Middle frontal gyrus (tissue), 1 donor: ENCODE data around the gene HRH2.

Experiments used
- DNase-seq: peaks from one replicate; pipeline ENCODE4 v3.0.0-alpha.2; 2015; ENCODE audit warnings: low spot score; ENCODE audit errors: extremely low spot score

The HRH2 gene

DNA sequence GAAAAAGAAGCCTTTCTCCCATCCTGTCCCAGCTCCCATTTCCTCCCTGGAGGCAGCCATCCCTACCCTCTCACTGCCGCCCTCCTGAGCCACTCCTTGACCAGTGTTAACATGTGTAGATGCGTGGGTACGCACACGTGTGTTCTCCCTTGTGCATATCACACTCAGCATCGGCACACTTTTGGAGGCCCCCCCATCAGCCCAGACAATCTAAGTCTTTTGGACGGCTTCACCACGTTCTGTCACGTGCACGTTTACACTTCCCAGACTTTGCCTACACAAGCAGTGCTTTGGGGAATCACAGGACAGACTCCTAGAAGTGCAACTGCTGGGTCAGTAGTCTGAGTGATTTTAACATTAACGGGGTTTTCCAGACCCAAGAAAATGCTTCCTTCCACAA is 18.0 kb downstream of the HRH2 start:
- DNase-seq, result no peak

DNA sequence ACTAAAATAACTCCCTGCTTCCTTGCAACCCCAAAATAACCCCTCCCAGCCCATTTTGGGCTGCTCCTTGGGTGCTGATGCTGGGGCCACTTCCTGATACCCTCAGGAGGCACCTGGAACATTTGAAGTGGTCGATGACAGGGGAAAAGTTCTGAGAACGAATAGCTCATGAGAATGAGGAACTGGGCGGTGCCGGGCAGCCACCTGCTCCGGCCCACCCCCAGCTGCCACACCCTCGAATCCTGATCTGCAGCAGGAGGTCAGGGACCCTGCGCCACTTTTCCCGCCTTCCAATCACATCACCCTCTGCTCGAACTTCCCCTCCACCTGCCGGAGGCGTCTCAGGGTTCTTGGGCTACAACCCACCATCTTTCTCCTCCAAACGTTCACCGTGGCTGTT is 19.7 kb downstream of the HRH2 start:
- no peak for DNase-seq

DNA sequence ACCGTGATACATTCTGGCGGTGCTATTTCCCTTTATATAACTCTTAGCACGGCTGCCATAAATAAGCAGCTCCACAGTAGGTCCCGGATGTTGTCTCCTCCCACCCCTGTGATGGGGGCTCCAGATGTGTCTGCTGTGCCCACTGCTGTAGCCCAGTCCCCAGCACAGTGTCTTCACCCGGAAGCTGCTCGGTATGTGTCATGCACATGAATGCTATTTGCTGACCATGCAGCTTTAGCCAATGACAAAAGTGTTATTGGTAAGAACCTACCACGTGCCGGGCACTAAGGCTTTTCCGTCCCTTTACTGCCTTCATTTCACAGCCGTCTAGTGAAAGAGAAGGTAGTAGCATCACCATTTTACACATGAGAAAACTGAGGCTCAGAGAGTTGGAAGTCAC is 20.2 kb downstream of the HRH2 start:
- no peak for DNase-seq

DNA sequence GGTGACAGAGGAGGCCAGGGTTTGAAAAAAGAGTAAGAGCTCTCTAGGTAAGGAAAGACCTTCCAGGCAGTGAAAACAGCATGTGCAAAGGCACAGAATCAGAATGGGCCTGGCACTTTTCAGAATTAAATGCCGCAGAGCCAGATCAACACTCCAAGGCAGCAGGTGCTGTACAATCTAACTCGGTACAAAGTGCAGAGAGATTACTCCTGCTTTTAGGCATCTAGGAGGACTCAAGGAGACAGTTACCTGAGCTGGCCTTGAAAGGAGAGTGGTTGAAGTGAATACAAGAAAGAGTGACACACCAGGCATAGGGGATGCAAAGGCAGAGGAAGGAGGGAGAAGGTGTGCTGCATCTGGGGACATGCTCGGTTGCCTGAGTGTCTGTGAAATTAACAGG is 21.5 kb downstream of the HRH2 start:
- no peak for DNase-seq

- no peak for DNase-seq
These were observed 22.1 kb downstream of the HRH2 start for GRCh38 chr5:175680020-175680419.

DNA sequence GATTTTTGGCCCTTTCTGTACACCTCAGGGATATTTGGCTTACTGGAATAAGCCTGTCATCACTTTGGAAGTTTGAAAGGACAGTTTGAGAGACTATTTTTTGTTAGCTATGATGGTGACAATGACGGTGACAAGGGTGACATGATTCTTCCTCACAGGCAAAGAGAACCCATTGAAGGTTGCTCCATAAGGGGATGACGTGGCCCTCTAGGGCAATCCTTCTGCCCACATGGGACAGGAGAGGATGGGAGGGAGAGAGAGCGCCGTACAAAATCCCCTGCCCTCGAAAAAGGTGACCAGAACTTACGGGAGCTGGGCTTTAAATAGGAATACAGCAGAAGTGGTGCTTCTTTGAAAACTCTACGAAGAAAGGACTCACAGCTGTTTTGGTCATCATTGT is 22.6 kb downstream of the HRH2 start:
- no peak for DNase-seq

- no peak for DNase-seq
These were observed 23.4 kb downstream of the HRH2 start for GRCh38 chr5:175681045-175681967.

DNA sequence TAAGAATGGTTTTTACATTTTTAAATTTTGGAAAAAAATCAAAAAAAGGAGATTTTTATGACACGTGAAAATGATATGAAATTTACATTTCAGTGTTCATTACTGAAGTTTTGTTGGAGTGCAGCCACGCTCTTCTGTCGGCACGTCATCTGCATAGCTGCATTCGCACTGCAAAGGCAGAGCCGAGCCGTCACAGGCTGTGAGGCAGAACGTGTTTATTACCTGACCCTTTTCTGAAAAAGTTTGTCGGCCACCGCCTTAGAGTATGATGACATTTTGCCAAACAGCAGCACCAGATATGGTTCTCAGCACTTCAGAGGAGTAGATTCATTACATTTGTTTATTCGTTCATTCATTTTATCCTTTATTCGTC is 24.1 kb downstream of the HRH2 start:
- no peak for DNase-seq

DNA sequence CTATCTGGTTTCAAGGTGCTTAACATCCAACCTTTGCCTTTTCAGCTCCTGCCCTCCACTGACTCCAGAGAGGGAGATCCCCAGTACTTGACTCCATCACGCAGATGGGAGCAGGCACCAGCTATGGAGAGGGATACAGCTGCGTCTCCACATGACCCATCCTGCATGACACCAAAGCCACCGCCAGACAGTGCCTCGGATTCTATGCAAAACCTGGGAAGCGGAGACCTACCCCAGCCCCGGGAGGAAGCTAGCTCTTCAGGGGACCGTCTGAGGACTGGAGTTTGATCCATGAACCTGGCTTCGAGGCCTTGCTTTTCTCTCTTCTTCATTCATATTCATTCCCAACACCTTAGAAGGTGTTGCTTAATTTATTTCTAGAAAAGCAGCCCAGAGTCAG is 24.8 kb downstream of the HRH2 start:
- DNase-seq, result no peak

- DNase-seq, result no peak
These were observed 25.4 kb downstream of the HRH2 start for GRCh38 chr5:175683231-175683630.

GRCh38 chr5:175683921-175684320 is 26.1 kb downstream of the HRH2 start:
- DNase-seq, result no peak

GRCh38 chr5:175684931-175685330 is 27.1 kb downstream of the HRH2 start:
- no peak for DNase-seq

GRCh38 chr5:175685701-175686350 is 28.0 kb downstream of the HRH2 start:
- no peak for DNase-seq

DNA sequence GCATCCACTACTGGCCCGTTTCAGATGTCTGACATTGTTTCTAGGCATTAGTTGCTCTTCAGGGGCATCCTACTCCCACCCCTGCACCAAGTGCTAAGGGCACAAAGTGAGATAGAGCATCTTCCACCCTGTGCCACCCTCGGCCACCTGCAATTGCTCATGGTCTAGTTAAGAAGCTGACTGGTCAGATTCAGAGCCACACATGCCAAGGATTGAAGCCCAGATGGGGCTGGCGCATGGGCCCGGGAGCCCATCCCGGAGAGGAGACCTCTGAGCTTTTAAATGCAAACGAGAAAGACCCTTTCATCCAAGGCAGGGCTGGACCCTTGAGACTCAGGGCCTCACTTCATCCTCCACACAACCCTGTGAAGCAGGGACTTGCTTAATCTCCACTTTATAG is 28.5 kb downstream of the HRH2 start:
- DNase-seq, result no peak

GRCh38 chr5:175686826-175687225 is 29.0 kb downstream of the HRH2 start:
- DNase-seq, result no peak

DNA sequence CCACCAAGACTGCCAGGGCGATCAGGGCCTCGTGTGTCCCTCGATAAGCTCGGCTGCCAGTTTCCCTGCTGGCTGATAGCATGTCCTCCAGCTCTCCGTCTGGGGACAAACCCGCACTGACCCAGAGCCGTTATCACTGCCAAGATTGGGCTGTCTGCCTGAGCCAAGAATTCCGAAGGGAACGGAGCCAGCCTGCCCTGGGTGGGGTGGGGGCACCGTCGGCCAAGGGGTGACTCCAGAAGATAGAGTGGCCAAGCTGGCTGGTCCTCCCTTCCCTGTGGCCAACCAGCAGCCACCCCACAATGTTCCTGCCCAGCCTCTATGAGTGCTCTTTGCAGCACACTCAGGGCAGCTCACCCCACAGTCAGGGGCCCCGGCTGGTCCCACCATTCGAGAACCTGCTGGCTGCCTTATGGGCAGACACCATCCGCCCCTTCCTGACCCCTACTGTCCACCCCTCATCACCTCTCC is 29.4 kb downstream of the HRH2 start:
- DNase-seq, result no peak

GRCh38 chr5:175688352-175689146 is 30.7 kb downstream of the HRH2 start:
- no peak for DNase-seq

GRCh38 chr5:175689147-175689991 is 31.5 kb downstream of the HRH2 start:
- no peak for DNase-seq

GRCh38 chr5:175690025-175690424 is 32.2 kb downstream of the HRH2 start:
- DNase-seq, result no peak

DNA sequence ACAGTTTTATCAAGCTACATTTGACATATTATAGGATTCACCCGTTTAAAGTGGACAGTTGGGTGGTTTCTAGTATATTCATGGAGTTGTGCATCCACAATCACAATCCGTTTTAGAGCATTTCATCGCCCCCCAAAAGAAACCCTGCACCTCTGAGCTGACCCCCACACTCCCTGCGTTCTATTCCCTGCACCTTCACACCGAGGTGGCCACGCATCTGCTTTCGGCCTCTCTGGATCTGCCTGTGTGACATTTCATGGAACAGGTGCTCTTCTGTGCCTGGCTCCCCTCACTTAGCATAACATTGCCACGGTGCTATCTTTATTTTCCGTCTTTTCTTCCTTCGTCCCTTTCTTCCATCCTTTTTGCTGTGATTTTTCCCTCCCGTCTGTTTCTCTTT is 32.7 kb downstream of the HRH2 start:
- DNase-seq, result no peak

DNA sequence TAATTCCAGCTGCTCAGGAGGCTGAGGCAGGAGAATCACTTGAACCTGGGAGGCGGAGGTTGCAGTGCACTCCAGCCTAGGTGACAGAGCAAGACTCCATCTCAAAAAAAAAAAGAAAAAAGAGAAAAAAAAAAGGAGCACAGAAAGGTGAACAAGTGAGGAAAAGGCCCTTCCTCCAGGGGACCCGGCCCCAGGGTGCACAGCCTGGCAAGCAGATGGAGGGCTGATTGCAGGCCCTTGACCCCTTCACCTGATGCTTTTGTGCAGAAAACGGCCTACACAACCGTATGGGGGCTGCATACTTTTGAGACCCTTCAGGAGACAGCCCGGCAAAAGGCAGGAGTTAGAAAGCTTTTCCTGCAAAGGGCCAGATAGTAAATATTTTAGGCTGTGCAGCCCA is 33.9 kb downstream of the HRH2 start:
- no peak for DNase-seq
